ENCODE measurements around the gene SLC8B1.
A peak's percentile ranks its signal among the peaks of the same experiment; 100 is the strongest.

The SLC8B1 gene

GRCh38 chr12:113263431-113263963, 71.4 kb downstream of the SLC8B1 start:
- Mint-ChIP-seq H3K27me3 (ENCODE audit: low read depth) (no peaks in the 10 kb centered on the region), H3K27ac (peak overlapping the region in 2 of 3 experiments; percentile 27 to 67), H3K4me3 (no peak overlapping the region), H3K36me3 (ENCODE audit: low read depth) (peaks cover 22% of the 10 kb centered on the region), H3K9me3 (no peaks in the 10 kb centered on the region), H3K4me1 (peaks cover 29% of the 10 kb centered on the region)
- TF ChIP-seq CTCF (IDR thresholded peaks at IDR 0.05; ENCODE audit: unreplicated experiment in 3 of 3): no peak

GRCh38 chr12:113262710-113263109, 72.2 kb downstream of the SLC8B1 start:
- peak overlapping the region in 1 of 3 experiments; percentile 12 for H3K27ac Mint-ChIP-seq
- H3K4me1 Mint-ChIP-seq: peaks cover 29% of the 10 kb centered on the region
- H3K9me3 Mint-ChIP-seq: no peaks in the 10 kb centered on the region
- peaks cover 17% of the 10 kb centered on the region for H3K36me3 Mint-ChIP-seq (ENCODE audit: low read depth)
- no peak overlapping the region for H3K4me3 Mint-ChIP-seq
- H3K27me3 Mint-ChIP-seq (ENCODE audit: low read depth): no peaks in the 10 kb centered on the region
- no peak for TF ChIP-seq CTCF (IDR thresholded peaks at IDR 0.05; ENCODE audit: unreplicated experiment in 3 of 3)

GRCh38 chr12:113261847-113262470, 73.0 kb downstream of the SLC8B1 start:
- Mint-ChIP-seq H3K27me3 (ENCODE audit: low read depth) (no peaks in the 10 kb centered on the region), H3K27ac (peak overlapping the region in 2 of 3 experiments; percentile 68 to 81), H3K4me3 (no peak overlapping the region), H3K9me3 (no peaks in the 10 kb centered on the region), H3K36me3 (ENCODE audit: low read depth) (peaks cover 13% of the 10 kb centered on the region), H3K4me1 (peaks cover 29% of the 10 kb centered on the region)
- no peak for TF ChIP-seq CTCF (IDR thresholded peaks at IDR 0.05; ENCODE audit: unreplicated experiment in 3 of 3)

- no peak overlapping the region for H3K4me3 Mint-ChIP-seq
- peak overlapping the region; percentile 81 to 90 (median 82) for H3K27ac Mint-ChIP-seq
- no peaks in the 10 kb centered on the region for H3K27me3 Mint-ChIP-seq (ENCODE audit: low read depth)
- H3K9me3 Mint-ChIP-seq: no peaks in the 10 kb centered on the region
- peaks cover 29% of the 10 kb centered on the region for H3K4me1 Mint-ChIP-seq
- H3K36me3 Mint-ChIP-seq (ENCODE audit: low read depth): peaks cover 4% of the 10 kb centered on the region
- TF ChIP-seq CTCF (IDR thresholded peaks at IDR 0.05; ENCODE audit: unreplicated experiment in 3 of 3): no peak
These were observed 74.1 kb downstream of the SLC8B1 start for GRCh38 chr12:113260636-113261300.

- Mint-ChIP-seq H3K27ac (peak overlapping the region; percentile 81 to 90 (median 82)), H3K27me3 (ENCODE audit: low read depth) (no peaks in the 10 kb centered on the region), H3K36me3 (ENCODE audit: low read depth) (peaks cover 4% of the 10 kb centered on the region), H3K4me1 (peaks cover 29% of the 10 kb centered on the region), H3K9me3 (no peaks in the 10 kb centered on the region), H3K4me3 (no peak overlapping the region)
- TF ChIP-seq CTCF (IDR thresholded peaks at IDR 0.05; ENCODE audit: unreplicated experiment in 3 of 3): no peak
These were observed 74.8 kb downstream of the SLC8B1 start for GRCh38 chr12:113260127-113260526.

All from nephron (organoid).